ENCODE results near the gene AADAC. TPM values are rescaled to one million over a fixed set of nuclear protein-coding genes. Genes with fewer than 3 reads are reported as not detected.
"Not testable (repeated sequence)": the region's sequence is repeated elsewhere in the genome, so short reads cannot be mapped to it uniquely, and the experiment has no call there.

The AADAC gene
- total RNA-seq, 2 donors from 2014 or later = not detected

GRCh38 chr3:151841801-151842200 lies 27.9 kb downstream of the AADAC start:
- intact Hi-C loops (cut with DNase I, micrococcal nuclease) = no loop called here
- DNase-seq (no peak), ATAC-seq (no peak)

- peak; percentile 59 for ATAC-seq
These were observed 29.4 kb downstream of the AADAC start for GRCh38 chr3:151843275-151843674.

DNA sequence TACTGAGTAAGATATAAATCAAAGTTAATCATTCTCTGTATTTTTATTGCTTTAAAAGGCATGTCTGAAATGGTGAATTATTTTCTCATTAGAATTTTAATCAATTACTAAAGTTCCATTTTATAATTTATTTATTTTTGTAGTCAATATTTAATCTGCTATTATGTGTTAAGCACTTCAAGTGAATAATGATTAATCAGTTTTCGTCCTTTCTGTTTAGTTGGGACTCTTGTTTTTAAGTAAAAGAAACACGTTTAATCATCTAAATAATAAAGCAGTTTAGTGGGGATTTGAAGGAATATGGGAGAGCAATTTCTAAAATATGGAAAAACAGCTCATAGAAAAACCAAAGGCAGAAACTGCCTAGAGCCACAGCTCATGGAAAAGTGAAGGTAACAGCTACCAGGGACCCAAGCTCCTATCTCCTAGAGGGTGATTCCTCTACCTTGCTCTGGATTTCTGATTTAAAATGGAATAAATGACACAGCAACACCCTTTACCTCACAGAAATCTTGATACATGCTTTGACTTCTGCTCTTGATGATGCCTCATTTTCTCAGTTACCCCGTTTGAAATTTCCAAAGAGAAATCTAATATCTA lies 31.5 kb downstream of the AADAC start:
- ATAC-seq = no peak
- intact Hi-C loops (cut with DNase I, micrococcal nuclease) = no loop called here
- no peak for DNase-seq

More at GRCh38 chr3:151843275-151843674, 29.4 kb downstream of the AADAC start:
- DNase-seq = no peak
- intact Hi-C loops (cut with DNase I, micrococcal nuclease) = no loop called here

DNA sequence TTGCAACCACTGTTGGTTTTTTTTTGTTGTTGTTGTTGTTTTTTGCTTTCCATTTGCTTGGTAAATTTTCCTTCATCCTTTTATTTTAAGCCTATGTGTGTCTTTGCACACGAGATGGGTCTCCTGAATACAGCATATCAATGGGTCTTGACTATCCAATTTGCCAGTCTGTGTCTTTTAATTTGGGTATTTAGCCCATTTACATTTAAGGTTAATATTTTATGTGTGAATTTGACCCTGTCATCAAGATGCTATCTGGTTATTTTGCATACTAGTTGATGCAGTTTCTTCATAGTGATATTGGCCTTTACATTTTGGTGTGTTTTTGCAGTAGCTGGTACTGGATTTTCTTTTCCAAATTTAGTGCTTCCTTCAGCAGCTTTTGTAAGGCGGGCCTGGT lies 36.1 kb downstream of the AADAC start:
- intact Hi-C loops (cut with DNase I, micrococcal nuclease); DNase-seq; ATAC-seq: not testable (repeated sequence)

DNA sequence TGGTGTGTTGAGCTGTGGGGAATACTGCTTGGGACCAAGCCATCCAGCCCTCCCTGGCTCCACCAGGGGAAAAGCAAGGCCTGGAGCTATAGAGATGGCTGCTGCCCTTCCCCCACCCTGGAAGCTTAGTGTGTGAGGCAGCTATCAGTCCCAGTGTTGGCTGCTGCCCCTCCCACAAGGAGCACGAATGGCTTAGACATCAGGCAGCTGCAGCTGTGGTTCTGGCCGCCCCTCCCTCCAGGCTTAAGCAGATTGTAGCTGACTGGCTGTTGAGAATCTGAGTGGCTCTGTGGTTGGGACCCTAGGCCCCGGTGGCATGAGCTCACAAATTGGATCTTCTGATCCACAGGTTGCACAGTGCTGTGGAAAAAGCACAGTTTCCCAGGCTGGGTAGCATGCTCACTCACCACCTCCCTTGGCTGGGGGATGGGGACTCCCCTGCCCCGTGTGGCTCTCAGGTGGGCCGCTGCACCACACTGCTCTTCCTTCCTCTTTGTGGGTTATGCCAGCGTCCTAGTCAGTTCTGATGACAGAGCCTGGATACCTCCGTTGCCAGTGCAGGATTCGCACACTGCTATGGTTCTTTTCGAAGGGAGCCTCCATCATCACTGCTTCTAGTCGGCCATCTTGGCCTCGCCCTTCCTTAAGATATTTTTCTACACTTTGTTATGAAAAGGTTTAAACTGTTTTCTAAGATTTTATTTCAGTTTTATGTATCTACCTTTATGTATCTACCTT lies 38.3 kb downstream of the AADAC start:
- intact Hi-C loops (cut with DNase I, micrococcal nuclease) = no loop called here
- ATAC-seq (no peak), DNase-seq (no peak)

DNA sequence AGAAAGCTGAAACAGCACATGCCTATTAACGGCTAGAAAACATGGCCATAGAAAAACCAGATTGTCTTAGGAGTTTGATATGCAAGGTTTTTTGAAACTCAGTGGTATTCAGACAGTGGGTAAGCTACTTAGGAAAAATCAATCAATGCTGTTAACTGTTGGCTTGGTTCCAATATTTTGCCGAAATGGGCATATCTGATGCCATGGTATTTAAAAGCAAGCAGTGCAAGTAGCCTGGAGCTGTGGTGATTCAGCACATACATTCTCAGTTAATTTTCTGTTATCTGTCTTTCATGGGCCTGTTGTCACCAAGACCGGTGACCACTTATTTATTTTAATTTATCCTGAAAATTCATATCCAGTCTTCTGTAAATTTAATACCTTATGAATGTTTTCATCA lies 42.2 kb downstream of the AADAC start:
- DNase-seq (no peak), ATAC-seq (no peak)
- intact Hi-C loops (cut with DNase I, micrococcal nuclease) = no loop called here

DNA sequence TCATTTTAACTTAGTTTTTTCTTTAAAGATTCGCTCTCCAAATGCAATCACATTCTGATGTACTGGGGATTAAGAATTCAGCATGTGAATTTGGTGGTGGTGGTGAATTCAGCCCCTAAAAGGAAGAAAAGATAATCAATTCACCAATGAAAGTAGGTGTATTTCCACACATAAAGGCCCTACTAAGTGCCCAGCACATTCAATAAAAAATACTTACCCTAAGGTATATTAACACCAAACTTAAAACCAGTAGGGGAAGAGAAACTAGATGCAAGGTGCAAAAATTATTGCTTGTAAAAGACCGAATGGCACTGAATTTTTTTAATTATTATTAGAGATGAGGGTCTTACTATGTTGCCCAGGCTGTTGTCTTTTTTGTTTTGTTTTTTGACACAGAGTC lies 42.7 kb downstream of the AADAC start:
- no peak for ATAC-seq
- no peak for DNase-seq
- intact Hi-C loops (cut with DNase I, micrococcal nuclease) = no loop called here

- DNase-seq (no peak), ATAC-seq (no peak)
- intact Hi-C loops (cut with DNase I, micrococcal nuclease) = no loop called here
These were observed 45.3 kb downstream of the AADAC start for GRCh38 chr3:151859233-151859673.

GRCh38 chr3:151859905-151860304 lies 46.0 kb downstream of the AADAC start:
- intact Hi-C loops (cut with DNase I, micrococcal nuclease) = no loop called here
- DNase-seq (no peak), ATAC-seq (no peak)

DNA sequence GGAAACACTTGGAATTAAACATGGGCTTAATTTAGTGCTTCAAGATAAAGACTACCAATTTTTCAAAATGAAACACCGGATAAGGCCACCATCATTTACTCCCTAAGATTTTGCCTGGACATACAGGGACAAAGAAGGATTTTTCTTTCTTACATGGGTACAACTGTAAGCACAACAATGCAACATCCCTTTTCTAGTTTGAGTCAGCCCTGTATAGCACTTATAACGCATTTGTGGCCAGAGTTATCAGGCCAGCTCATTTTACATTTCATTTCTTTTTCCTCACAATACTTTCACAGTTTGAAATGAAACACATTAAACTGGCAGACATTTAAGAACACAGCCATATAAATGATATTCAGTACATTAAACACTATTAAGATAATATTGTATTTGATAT lies 49.7 kb downstream of the AADAC start:
- no peak for ATAC-seq
- no peak for DNase-seq
- intact Hi-C loops (cut with DNase I, micrococcal nuclease) = no loop called here

DNA sequence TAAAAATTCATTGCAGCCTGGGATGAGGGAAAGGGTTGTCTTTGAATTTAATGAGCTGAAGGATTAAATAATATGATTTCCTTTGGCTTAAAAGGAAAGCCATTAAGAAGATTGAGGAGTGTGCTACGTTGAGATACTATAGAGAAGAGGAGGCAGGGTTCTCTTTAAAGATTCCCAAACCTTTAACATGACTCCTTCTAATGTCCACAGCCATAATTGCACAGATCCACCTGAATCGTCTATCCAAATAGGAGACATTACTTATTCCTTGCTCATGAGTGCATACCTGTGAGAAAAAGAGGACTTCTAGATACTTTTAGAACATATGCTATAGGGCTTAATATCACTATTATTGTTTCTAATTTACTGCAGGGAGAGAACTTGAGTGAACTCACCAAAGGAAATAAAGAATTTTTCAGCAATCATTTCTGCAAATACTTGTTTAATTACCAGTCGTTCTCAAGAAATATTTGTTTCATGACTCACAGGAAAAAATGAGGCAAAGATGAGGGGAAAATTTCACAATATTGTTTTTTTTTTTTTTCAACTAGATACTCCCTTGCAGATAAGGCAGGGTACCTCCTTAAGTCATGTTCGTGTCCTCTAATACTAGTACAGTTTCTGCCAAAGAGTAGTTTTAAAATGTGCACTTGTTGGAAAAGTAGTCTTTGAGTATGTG lies 50.6 kb downstream of the AADAC start:
- ATAC-seq = no peak
- intact Hi-C loops (cut with DNase I, micrococcal nuclease) = no loop called here
- DNase-seq = no peak

- intact Hi-C loops (cut with DNase I, micrococcal nuclease) = no loop called here
- DNase-seq (no peak), ATAC-seq (no peak)
These were observed 52.9 kb downstream of the AADAC start for GRCh38 chr3:151866711-151867410.

DNA sequence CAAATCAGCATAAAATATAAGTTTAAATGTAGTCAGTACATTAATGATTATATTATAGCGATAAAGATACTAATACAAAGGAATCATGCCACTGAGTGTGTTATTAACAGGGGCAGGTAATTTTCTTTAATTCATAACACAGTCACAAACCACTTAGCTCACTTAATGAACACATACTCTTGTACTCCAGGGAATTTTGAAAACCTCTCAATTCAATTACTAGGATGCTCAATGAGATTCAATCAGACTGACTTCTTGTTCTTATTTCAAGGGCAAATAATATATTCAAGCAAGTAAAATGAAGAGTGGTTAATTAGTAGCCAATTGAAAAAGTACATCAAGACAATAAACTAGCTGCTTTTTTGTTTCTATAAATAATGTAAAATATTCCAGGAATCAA lies 53.8 kb downstream of the AADAC start:
- DNase-seq = no peak
- no peak for ATAC-seq
- intact Hi-C loops (cut with DNase I, micrococcal nuclease) = no loop called here

DNA sequence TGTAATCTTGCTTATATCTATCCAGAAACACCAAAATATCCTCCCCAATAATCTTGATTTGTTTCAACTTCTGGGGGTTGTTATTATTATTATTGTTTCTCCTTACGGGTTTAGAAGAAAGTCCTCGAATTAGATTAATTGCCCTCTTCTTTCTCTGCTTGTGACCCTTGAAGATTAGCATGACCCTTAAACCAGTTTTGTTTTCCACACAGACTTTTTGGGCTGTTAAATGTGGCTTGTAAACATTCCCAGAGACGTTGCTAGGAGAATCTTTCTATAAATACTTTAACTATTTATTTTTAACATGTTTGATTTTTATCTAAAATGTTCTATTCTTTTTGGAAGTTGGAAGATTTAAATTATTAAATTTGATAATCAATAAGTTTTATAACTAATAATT lies 55.3 kb downstream of the AADAC start:
- intact Hi-C loops (cut with DNase I, micrococcal nuclease) = no loop called here
- ATAC-seq (no peak), DNase-seq (no peak)

- DNase-seq = no peak
- intact Hi-C loops (cut with DNase I, micrococcal nuclease) = no loop called here
- peak; percentile 42 for ATAC-seq
These were observed 57.9 kb downstream of the AADAC start for GRCh38 chr3:151871639-151872468.

DNA sequence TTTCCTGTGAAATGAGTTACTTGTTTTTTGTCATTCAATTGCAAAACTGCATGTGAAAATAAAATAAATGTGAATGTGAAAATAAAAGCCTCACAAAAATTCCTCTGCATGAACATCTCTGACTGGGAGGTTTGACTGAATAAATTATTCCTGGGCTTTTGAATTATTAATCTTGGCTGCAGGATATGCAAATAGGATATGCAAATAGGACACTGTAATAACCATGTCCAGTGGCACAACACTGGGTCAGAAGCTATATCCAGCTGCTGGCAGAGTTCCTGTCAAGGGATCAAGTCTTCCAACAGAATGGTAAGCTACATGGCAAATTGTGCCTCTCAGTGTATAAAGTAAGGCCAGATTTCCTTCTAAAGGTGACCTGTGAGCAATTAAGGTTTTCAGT lies 59.5 kb downstream of the AADAC start, which contains the start of gene SUCNR1:
SUCNR1 (plus strand) TSS at position 246 of the 400 bp plus-strand sequence. CDS start 6,250 bp downstream, outside the sequence.
- intact Hi-C loops (cut with DNase I, micrococcal nuclease) = no loop called here
- ATAC-seq = no peak
- DNase-seq = no peak

GRCh38 chr3:151874079-151874478 lies 60.2 kb downstream of the AADAC start:
- ATAC-seq; intact Hi-C loops (cut with DNase I, micrococcal nuclease); DNase-seq: not testable (repeated sequence)

GRCh38 chr3:151875759-151876158 lies 61.8 kb downstream of the AADAC start:
- ATAC-seq = peak; percentile 75
- no peak for DNase-seq
- intact Hi-C loops (cut with DNase I, micrococcal nuclease) = no loop called here

DNA sequence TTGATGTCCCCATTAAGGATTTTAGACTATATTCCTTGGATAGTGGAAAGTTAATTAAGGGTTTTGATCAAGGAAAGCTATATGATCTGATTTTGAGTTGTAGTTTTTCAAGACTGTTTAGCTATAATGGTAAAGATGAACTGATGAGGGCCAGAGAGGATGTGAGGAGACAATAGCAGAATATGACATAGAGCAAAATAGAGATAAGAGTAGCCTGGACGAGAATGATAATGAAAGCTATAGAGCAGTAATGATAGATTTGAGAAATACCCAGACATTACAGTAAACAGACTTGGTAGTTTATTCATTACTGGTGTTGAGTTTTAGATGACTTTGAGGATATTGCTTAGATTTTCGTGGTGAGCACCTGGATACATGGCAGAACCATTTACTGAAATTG lies 63.4 kb downstream of the AADAC start:
- no peak for DNase-seq
- ATAC-seq = no peak
- intact Hi-C loops (cut with DNase I, micrococcal nuclease) = no loop called here

Measured in left colon (tissue), 2 donors.